Measurements from ENCODE around the gene SPAG6. TPM values are rescaled to one million over a fixed set of nuclear protein-coding genes. Genes with fewer than 3 reads are reported as not detected.

The SPAG6 gene
- total RNA-seq, 1 experiment from 2014 or later, result not detected

DNA sequence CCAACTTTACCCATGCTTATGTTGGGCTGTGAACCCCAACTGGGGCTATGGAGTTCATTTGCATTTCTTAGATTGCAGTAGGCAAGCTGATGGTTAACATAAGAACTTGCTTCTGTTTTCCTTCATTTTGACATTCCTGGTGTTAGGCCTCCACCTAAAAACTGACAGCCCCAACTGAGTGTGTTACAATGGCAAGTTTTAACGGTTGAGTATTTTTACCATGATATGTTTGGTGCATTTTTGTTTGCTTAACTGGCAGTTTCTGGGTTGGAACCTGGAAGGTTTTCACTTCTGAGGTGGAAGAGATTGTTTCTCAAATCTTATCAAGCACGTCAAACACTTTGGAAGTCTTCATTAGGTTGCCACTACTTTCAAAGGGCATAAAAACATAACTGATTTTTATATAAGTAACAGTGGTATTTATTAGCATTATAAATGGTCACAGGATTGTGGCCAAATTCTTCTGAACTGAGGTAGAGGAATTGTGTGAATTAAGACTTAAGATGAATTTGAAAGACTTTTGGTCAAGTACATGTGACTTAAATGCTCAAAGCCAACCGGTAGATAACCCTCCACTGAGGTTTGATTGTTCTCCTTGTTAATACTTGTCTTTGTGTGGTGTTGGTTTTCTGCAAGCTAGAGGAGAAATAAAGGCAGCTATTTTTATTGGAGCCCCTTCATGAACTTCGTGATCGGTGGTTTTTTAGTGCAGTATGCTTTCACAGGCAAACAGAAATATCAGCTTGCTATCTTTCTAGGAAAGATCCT lies 21.6 kb upstream of the SPAG6 start:
- H3K4me3 Mint-ChIP-seq (ENCODE audit: low read depth, unreplicated experiment), result no peak overlapping the region
- H3K4me1 Mint-ChIP-seq (ENCODE audit: low read depth, unreplicated experiment), result peaks cover 24% of the 10 kb centered on the region
- no peak overlapping the region for H3K27ac Mint-ChIP-seq (ENCODE audit: unreplicated experiment)
- peaks cover 49% of the 10 kb centered on the region for H3K36me3 Mint-ChIP-seq (ENCODE audit: insufficient read depth, unreplicated experiment)
- peaks cover 36% of the 10 kb centered on the region for H3K27me3 Mint-ChIP-seq (ENCODE audit: unreplicated experiment)
- CTCF ChIA-PET, result interaction anchor here (1.3 kb wide), 1 partner anchor 16 kb away, joined by 7 read pairs; no protein-coding TSS in a partner anchor
- TF ChIP-seq CTCF (IDR thresholded peaks at IDR 0.05; ENCODE audit: unreplicated experiment), result no peak
- no peak for DNase-seq
- BruUV-seq (replicated peaks), result no TSS peak
- H3K9me3 Mint-ChIP-seq (ENCODE audit: low read depth, unreplicated experiment), result no peaks in the 10 kb centered on the region
- intact Hi-C loops (cut with micrococcal nuclease; ENCODE audit: unreplicated experiment), result loop anchor here (5.0 kb wide), 1 partner anchor 234 kb away; no protein-coding TSS in a partner anchor

DNA sequence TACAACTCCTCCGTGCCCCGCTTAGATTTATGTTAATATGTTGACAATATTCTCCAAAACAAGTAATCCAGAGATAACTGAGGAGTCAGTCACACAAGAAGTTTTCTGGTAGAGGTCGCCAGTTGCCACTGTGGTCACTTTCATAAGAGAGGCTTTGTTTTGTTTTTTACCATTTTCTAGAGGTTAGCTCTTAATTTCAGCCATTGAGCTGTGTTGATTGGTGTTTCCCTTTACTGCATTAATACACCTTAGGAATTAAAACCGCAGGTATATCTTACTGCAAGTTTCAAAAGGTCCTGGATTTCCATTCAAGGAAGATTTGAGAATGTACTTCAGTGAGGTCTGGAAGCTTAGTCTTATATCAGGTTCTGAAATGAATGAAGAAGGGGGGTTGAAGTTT lies 20.9 kb upstream of the SPAG6 start:
- peaks cover 54% of the 10 kb centered on the region for H3K36me3 Mint-ChIP-seq (ENCODE audit: insufficient read depth, unreplicated experiment)
- TF ChIP-seq CTCF (IDR thresholded peaks at IDR 0.05; ENCODE audit: unreplicated experiment), result no peak
- H3K4me3 Mint-ChIP-seq (ENCODE audit: low read depth, unreplicated experiment), result peak overlapping the region; percentile 78
- no peak for DNase-seq
- H3K4me1 Mint-ChIP-seq (ENCODE audit: low read depth, unreplicated experiment), result peaks cover 24% of the 10 kb centered on the region
- no peaks in the 10 kb centered on the region for H3K9me3 Mint-ChIP-seq (ENCODE audit: low read depth, unreplicated experiment)
- no peak overlapping the region for H3K27ac Mint-ChIP-seq (ENCODE audit: unreplicated experiment)
- CTCF ChIA-PET, result interaction anchor here (1.3 kb wide), 1 partner anchor 16 kb away, joined by 7 read pairs; no protein-coding TSS in a partner anchor
- no TSS peak for BruUV-seq (replicated peaks)
- H3K27me3 Mint-ChIP-seq (ENCODE audit: unreplicated experiment), result peaks cover 36% of the 10 kb centered on the region
- intact Hi-C loops (cut with micrococcal nuclease; ENCODE audit: unreplicated experiment), result loop anchor here (5.0 kb wide), 1 partner anchor 233 kb away; no protein-coding TSS in a partner anchor

DNA sequence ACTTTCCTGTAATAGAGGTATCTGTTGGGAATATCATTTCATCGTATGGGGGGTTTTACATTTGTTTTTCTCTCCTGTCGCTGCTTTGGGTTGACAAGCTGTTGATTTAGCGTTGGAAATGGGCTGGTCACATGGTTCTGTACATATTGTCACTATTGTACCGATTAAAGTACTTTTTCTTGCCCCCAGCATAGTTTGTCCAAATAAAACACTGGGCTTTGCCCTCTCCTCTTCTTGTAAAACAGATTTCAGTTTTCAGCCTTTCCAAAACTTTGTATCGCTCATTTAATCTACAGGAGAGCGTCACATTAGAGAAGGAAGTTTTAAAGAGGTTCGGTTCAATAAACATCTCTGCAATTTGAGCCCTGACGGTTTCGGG lies 20.4 kb upstream of the SPAG6 start:
- Mint-ChIP-seq H3K9me3 (ENCODE audit: low read depth, unreplicated experiment) (no peaks in the 10 kb centered on the region), H3K27me3 (ENCODE audit: unreplicated experiment) (peaks cover 36% of the 10 kb centered on the region), H3K36me3 (ENCODE audit: insufficient read depth, unreplicated experiment) (peaks cover 52% of the 10 kb centered on the region), H3K27ac (ENCODE audit: unreplicated experiment) (no peak overlapping the region), H3K4me3 (ENCODE audit: low read depth, unreplicated experiment) (peak overlapping the region; percentile 78), H3K4me1 (ENCODE audit: low read depth, unreplicated experiment) (peaks cover 24% of the 10 kb centered on the region)
- DNase-seq, result no peak
- no peak for TF ChIP-seq CTCF (IDR thresholded peaks at IDR 0.05; ENCODE audit: unreplicated experiment)
- CTCF ChIA-PET, result interaction anchor here (0.6 to 1.3 kb wide), 2 partner anchors 15 to 42 kb away, joined by 5 to 7 read pairs; no protein-coding TSS in a partner anchor
- BruUV-seq (replicated peaks), result no TSS peak
- intact Hi-C loops (cut with micrococcal nuclease; ENCODE audit: unreplicated experiment), result loop anchor here (5.0 kb wide), 2 partner anchors 232 to 662 kb away; no protein-coding TSS in a partner anchor

DNA sequence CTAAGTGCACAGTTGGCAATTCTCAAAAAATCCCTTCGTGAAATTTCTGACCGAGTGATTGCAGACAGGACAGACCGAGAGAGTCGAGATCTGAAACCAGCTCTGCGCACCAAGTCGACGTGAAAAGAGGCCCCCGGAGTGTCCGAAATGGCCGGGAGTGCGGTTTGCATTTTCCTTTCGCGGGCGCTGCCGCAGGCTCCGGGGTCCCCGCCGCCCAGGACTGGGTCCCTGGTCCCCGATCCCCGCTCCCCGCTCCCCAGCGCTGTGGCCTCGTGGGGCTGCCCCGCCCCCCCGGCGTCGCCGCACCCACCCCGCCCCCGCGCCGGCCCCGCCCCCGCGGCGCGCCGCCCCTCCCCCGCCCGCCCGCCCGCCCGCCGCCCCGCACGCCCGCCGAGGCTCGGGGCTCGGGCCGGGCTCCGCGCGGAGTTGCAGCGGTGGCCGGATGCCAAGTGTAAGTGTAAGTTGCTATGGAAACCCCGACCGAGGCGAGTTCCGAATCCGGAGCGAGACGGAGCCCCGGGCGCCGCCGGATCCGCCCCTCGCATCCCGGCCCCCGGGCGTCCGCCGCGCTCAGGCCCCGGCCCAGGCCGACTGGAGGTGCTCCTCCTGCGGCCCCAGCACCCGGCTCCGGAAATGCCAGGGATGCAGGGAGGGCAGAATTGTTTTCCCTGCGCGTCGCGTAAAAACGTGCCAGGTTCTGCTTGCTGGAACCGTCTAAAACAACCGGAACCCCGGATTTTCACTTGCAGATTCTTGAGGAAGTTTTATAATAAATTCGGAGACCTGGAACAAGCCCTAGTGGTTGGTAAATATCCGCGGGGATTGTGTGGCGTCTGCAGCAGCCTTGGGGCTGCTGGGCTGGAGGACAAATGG lies 19.8 kb upstream of the SPAG6 start:
- no TSS peak for BruUV-seq (replicated peaks)
- peaks cover 24% of the 10 kb centered on the region for H3K4me1 Mint-ChIP-seq (ENCODE audit: low read depth, unreplicated experiment)
- DNase-seq, result peak; percentile 73
- peak overlapping the region; percentile 78 for H3K4me3 Mint-ChIP-seq (ENCODE audit: low read depth, unreplicated experiment)
- intact Hi-C loops (cut with micrococcal nuclease; ENCODE audit: unreplicated experiment), result loop anchor here (5.0 kb wide), 1 partner anchor 662 kb away; no protein-coding TSS in a partner anchor
- H3K36me3 Mint-ChIP-seq (ENCODE audit: insufficient read depth, unreplicated experiment), result peaks cover 46% of the 10 kb centered on the region
- H3K27ac Mint-ChIP-seq (ENCODE audit: unreplicated experiment), result no peak overlapping the region
- no peak for TF ChIP-seq CTCF (IDR thresholded peaks at IDR 0.05; ENCODE audit: unreplicated experiment)
- H3K27me3 Mint-ChIP-seq (ENCODE audit: unreplicated experiment), result peaks cover 36% of the 10 kb centered on the region
- no peaks in the 10 kb centered on the region for H3K9me3 Mint-ChIP-seq (ENCODE audit: low read depth, unreplicated experiment)
- CTCF ChIA-PET, result interaction anchor here (0.6 to 1.3 kb wide), 3 partner anchors 15 to 41 kb away, joined by 3 to 7 read pairs (median 5); no protein-coding TSS in a partner anchor

Measured in Calu3 (cell line).